Adrenal gland (tissue), 12 donors: ENCODE results near the gene UBE2G1. TPM values are rescaled to one million over a fixed set of nuclear protein-coding genes. Genes with fewer than 3 reads are reported as not detected.
"Not testable (repeated sequence)": the region's sequence is repeated elsewhere in the genome, so short reads cannot be mapped to it uniquely, and the experiment has no call there.

ENCODE experiments used
- DNase-seq, 7 donors: peaks; one replicate each; pipeline ENCODE4 v3.0.0-alpha.2; 2019 to 2020
- H3K27ac ChIP-seq, 5 donors: fragments of 200-600 bp; sonication (generic) in 4 of 5; 1 replicate in 3 of 5; 2 replicates in 2 of 5; pipeline versions ENCODE4 v1.5.1 to v1.8.0; 2016 to 2020; ENCODE audit warnings: mild to moderate bottlenecking in 1 of 5
- H3K27me3 ChIP-seq: fragments of 200-600 bp; 2 replicates; pipeline ENCODE4 v1.8.0; 2021
- H3K36me3 ChIP-seq, 2 donors: fragments of 200-600 bp; replicated peaks in 1 of 2; 1 replicate in 1 of 2; 2 replicates in 1 of 2; pipeline versions ENCODE4 v1.5.1 to v1.8.0; 2018 to 2022
- H3K4me1 ChIP-seq, 2 donors: fragments of 200-600 bp; replicated peaks in 1 of 2; 1 replicate in 1 of 2; 2 replicates in 1 of 2; pipeline versions ENCODE4 v1.5.1 to v1.8.0; 2018 to 2021
- H3K4me3 ChIP-seq, 4 donors: fragments of 200-600 bp; sonication (generic) in 3 of 4; one replicate each; pipeline ENCODE4 v1.5.1; 2016 to 2018
- H3K9me3 ChIP-seq, 3 donors: fragments of 200-600 bp; sonication (generic) in 1 of 3; replicated peaks in 1 of 3; 1 replicate in 2 of 3; 2 replicates in 1 of 3; pipeline versions ENCODE4 v1.5.1 to v1.8.0; 2016 to 2021
- CTCF ChIP-seq, 6 experiments: fragments of 450-650 bp in 4 of 6; fragments of 200-600 bp in 2 of 6; sonication (generic) in 1 of 6; IDR thresholded peaks; 1 replicate in 5 of 6; 2 replicates in 1 of 6; pipeline versions ENCODE4 v1.5.1 to v1.8.0; 2016 to 2021; ENCODE audit warnings: antibody characterized with exemption in 6 of 6, mild to moderate bottlenecking in 2 of 6, moderate library complexity in 1 of 6
- POLR2A ChIP-seq, 2 donors: fragments of 450-650 bp; IDR thresholded peaks; one replicate each; pipeline ENCODE4 v1.6.1; 2017; ENCODE audit warnings: antibody characterized with exemption in 2 of 2, mild to moderate bottlenecking in 2 of 2, moderate library complexity in 1 of 2
- WGBS, 4 donors: extraction: QIAGEN DNeasy Blood & Tissue Kit in 2 of 4; methylation state at CpG; one replicate each; pipeline versions ENCODE4 v1.1.5 to v1.1.7; 2013 to 2017; 5-methylcytosine and 5-hydroxymethylcytosine counted together
- intact Hi-C, 2 donors: fragments of 100-400 bp; cut with DNase I; formaldehyde crosslinking; loops; one replicate each; pipeline versions ENCODE4 v1.14.1 to v1.15.0; 2022 to 2023
- polyA plus RNA-seq, 3 donors: library from polyadenylated mRNA; stranded (reverse); fragments of 200-250 nt in 2 of 3; fragments of 350-450 nt in 1 of 3; fragmentation: Illumina TruSeq in 1 of 3; extraction: RNeasy Lipid Tissue Mini Kit (QIAGEN cat#74804) in 1 of 3; gene quantifications; one replicate each; pipeline ENCODE4 v1.2.3, GENCODE V29; 2013 to 2014
- total RNA-seq, 9 donors: library from RNA; depleted of rRNA in 4 of 9; stranded (reverse); fragments of >200 nt in 4 of 9; fragments of 120-200 nt in 1 of 9; fragmentation: NEBNext Ultra II Directional in 1 of 9; extraction: Animal tissue kit (Norgen Biotek cat#: 25700) in 1 of 9; gene quantifications; one replicate each; pipeline versions ENCODE4 v1.1.0 to v1.2.4, GENCODE V29; 2013 to 2023
- donor health status: healthy with polysubstance abuse.
- donor health status: Bipolar disorder and iron deficiency.
- donor health status: DM: yes; HTN: yes; CAD: no.
- donor health status: DM: no; HTN: no; CAD: no.
- donor health status: DM: no; HTN: no; CAD: no.
- donor health status: DM: yes; HTN: yes; CAD: no.

The UBE2G1 gene
- total and polyA plus RNA-seq, 12 donors, result 7.6 to 63.6 (median 54.7) TPM

GRCh38 chr17:4386406-4386805 lies 19.9 kb upstream of the UBE2G1 start:
- intact Hi-C loops, result no loop called here

GRCh38 chr17:4381690-4382671 lies 15.5 kb upstream of the UBE2G1 start:
- Histone ChIP-seq H3K4me3 (no peak overlapping the region), H3K36me3 (no peaks in the 10 kb centered on the region), H3K9me3 (no peaks in the 10 kb centered on the region), H3K27me3 (no peaks in the 10 kb centered on the region), H3K27ac (no peak overlapping the region), H3K4me1 (no peaks in the 10 kb centered on the region)
- intact Hi-C loops, result no loop called here
- TF ChIP-seq POLR2A (IDR thresholded peaks at IDR 0.05) (no peak), CTCF (IDR thresholded peaks at IDR 0.05) (no peak)
- DNase-seq, result no peak
- 60 to 68% (median 67%) methylated on average over 5 to 7 of the region's 7 CpGs for WGBS, 4 donors

More at GRCh38 chr17:4386406-4386805, 19.9 kb upstream of the UBE2G1 start:
- DNase-seq, result no peak
- H3K27ac ChIP-seq, result no peak overlapping the region
- no peaks in the 10 kb centered on the region for H3K27me3 ChIP-seq
- TF ChIP-seq CTCF (IDR thresholded peaks at IDR 0.05) (no peak), POLR2A (IDR thresholded peaks at IDR 0.05) (no peak)
- H3K36me3 ChIP-seq, result no peaks in the 10 kb centered on the region
- no peaks in the 10 kb centered on the region for H3K4me1 ChIP-seq
- H3K9me3 ChIP-seq, result no peaks in the 10 kb centered on the region
- no peak overlapping the region for H3K4me3 ChIP-seq
- 87 to 97% (median 94%) methylated on average over 2 of the region's 2 CpGs for WGBS, 4 donors

- no peaks in the 10 kb centered on the region for H3K36me3 ChIP-seq
- 83 to 100% (median 96%) methylated on average over 1 of the region's 1 CpG for WGBS, 4 donors
- no peaks in the 10 kb centered on the region for H3K27me3 ChIP-seq
- TF ChIP-seq POLR2A (IDR thresholded peaks at IDR 0.05) (no peak), CTCF (IDR thresholded peaks at IDR 0.05) (no peak)
- no peaks in the 10 kb centered on the region for H3K4me1 ChIP-seq
- intact Hi-C loops, result no loop called here
- DNase-seq, result no peak
- H3K4me3 ChIP-seq, result no peak overlapping the region
- H3K9me3 ChIP-seq, result no peaks in the 10 kb centered on the region
- H3K27ac ChIP-seq, result no peak overlapping the region
Measured at GRCh38 chr17:4378626-4379025, 12.2 kb upstream of the UBE2G1 start.

GRCh38 chr17:4377247-4377646 lies 10.8 kb upstream of the UBE2G1 start:
- H3K4me1 ChIP-seq, H3K36me3 ChIP-seq, DNase-seq, H3K9me3 ChIP-seq, intact Hi-C loops, H3K27me3 ChIP-seq, H3K27ac ChIP-seq, H3K4me3 ChIP-seq: not testable (repeated sequence)
- 79 to 91% (median 83%) methylated on average over 7 of the region's 7 CpGs for whole genome bisulfite sequencing, 4 donors

GRCh38 chr17:4375796-4376440 lies 9.4 kb upstream of the UBE2G1 start:
- DNase-seq, H3K4me1 ChIP-seq, H3K36me3 ChIP-seq, intact Hi-C loops, H3K27me3 ChIP-seq, H3K9me3 ChIP-seq, H3K27ac ChIP-seq, H3K4me3 ChIP-seq: not testable (repeated sequence)
- WGBS, 4 donors, result 76 to 86% (median 83%) methylated on average over 12 to 14 of the region's 14 CpGs
